ENCODE measurements around the gene NKX1-2.

Gene NKX1-2

GRCh38 chr10:124474514-124475070 lies 24.8 kb upstream of the NKX1-2 start:
- H3K79me2 ChIP-seq (ENCODE audit: control insufficient read depth, insufficient read depth, low read length, unreplicated experiment) = no peaks in the 10 kb centered on the region
- no peak overlapping the region for H3K4me3 ChIP-seq (ENCODE audit: low read depth, low read length)
- H2AFZ ChIP-seq (ENCODE audit: low read length, unreplicated experiment) = no peak overlapping the region
- H3K36me3 ChIP-seq (ENCODE audit: insufficient read depth, low read length) = no peaks in the 10 kb centered on the region
- no peaks in the 10 kb centered on the region for H3K4me1 ChIP-seq (ENCODE audit: control insufficient read depth, insufficient read depth, low read length, unreplicated experiment)
- no peaks in the 10 kb centered on the region for H3K27me3 ChIP-seq (ENCODE audit: insufficient read depth, low read length)
- H3K27ac ChIP-seq (ENCODE audit: low read depth, low read length) = no peak overlapping the region

- no peak overlapping the region for H2AFZ ChIP-seq (ENCODE audit: low read length, unreplicated experiment)
- no peaks in the 10 kb centered on the region for H3K36me3 ChIP-seq (ENCODE audit: insufficient read depth, low read length)
- no peaks in the 10 kb centered on the region for H3K27me3 ChIP-seq (ENCODE audit: insufficient read depth, low read length)
- no peak overlapping the region for H3K27ac ChIP-seq (ENCODE audit: low read depth, low read length)
- H3K4me1 ChIP-seq (ENCODE audit: control insufficient read depth, insufficient read depth, low read length, unreplicated experiment) = no peaks in the 10 kb centered on the region
- H3K4me3 ChIP-seq (ENCODE audit: low read depth, low read length) = no peak overlapping the region
- no peaks in the 10 kb centered on the region for H3K79me2 ChIP-seq (ENCODE audit: control insufficient read depth, insufficient read depth, low read length, unreplicated experiment)
Measured at GRCh38 chr10:124473070-124473469, 23.2 kb upstream of the NKX1-2 start.

GRCh38 chr10:124472071-124472470 lies 22.2 kb upstream of the NKX1-2 start:
- H3K27me3 ChIP-seq (ENCODE audit: insufficient read depth, low read length) = no peaks in the 10 kb centered on the region
- no peak overlapping the region for H3K27ac ChIP-seq (ENCODE audit: low read depth, low read length)
- H3K36me3 ChIP-seq (ENCODE audit: insufficient read depth, low read length) = no peaks in the 10 kb centered on the region
- no peak overlapping the region for H3K4me3 ChIP-seq (ENCODE audit: low read depth, low read length)
- H3K79me2 ChIP-seq (ENCODE audit: control insufficient read depth, insufficient read depth, low read length, unreplicated experiment) = no peaks in the 10 kb centered on the region
- no peak overlapping the region for H2AFZ ChIP-seq (ENCODE audit: low read length, unreplicated experiment)
- no peaks in the 10 kb centered on the region for H3K4me1 ChIP-seq (ENCODE audit: control insufficient read depth, insufficient read depth, low read length, unreplicated experiment)

- no peak overlapping the region for H3K4me3 ChIP-seq (ENCODE audit: low read depth, low read length)
- no peak overlapping the region for H3K27ac ChIP-seq (ENCODE audit: low read depth, low read length)
Measured at GRCh38 chr10:124470544-124471434, 21.0 kb upstream of the NKX1-2 start.

GRCh38 chr10:124469956-124470484 lies 20.2 kb upstream of the NKX1-2 start:
- H3K27ac ChIP-seq (ENCODE audit: low read depth, low read length) = no peak overlapping the region
- no peaks in the 10 kb centered on the region for H3K27me3 ChIP-seq (ENCODE audit: insufficient read depth, low read length)
- H2AFZ ChIP-seq (ENCODE audit: low read length, unreplicated experiment) = no peak overlapping the region
- no peaks in the 10 kb centered on the region for H3K79me2 ChIP-seq (ENCODE audit: control insufficient read depth, insufficient read depth, low read length, unreplicated experiment)
- no peaks in the 10 kb centered on the region for H3K4me1 ChIP-seq (ENCODE audit: control insufficient read depth, insufficient read depth, low read length, unreplicated experiment)
- H3K36me3 ChIP-seq (ENCODE audit: insufficient read depth, low read length) = no peaks in the 10 kb centered on the region
- no peak overlapping the region for H3K4me3 ChIP-seq (ENCODE audit: low read depth, low read length)

More at GRCh38 chr10:124470544-124471434, 21.0 kb upstream of the NKX1-2 start:
- Histone ChIP-seq H3K4me1 (ENCODE audit: control insufficient read depth, insufficient read depth, low read length, unreplicated experiment) (no peaks in the 10 kb centered on the region), H3K79me2 (ENCODE audit: control insufficient read depth, insufficient read depth, low read length, unreplicated experiment) (no peaks in the 10 kb centered on the region), H3K36me3 (ENCODE audit: insufficient read depth, low read length) (no peaks in the 10 kb centered on the region), H2AFZ (ENCODE audit: low read length, unreplicated experiment) (no peak overlapping the region), H3K27me3 (ENCODE audit: insufficient read depth, low read length) (no peaks in the 10 kb centered on the region)

- H3K4me3 ChIP-seq (ENCODE audit: low read depth, low read length) = no peak overlapping the region
- no peak overlapping the region for H3K27ac ChIP-seq (ENCODE audit: low read depth, low read length)
- H2AFZ ChIP-seq (ENCODE audit: low read length, unreplicated experiment) = no peak overlapping the region
- H3K36me3 ChIP-seq (ENCODE audit: insufficient read depth, low read length) = no peaks in the 10 kb centered on the region
- H3K79me2 ChIP-seq (ENCODE audit: control insufficient read depth, insufficient read depth, low read length, unreplicated experiment) = no peaks in the 10 kb centered on the region
- H3K27me3 ChIP-seq (ENCODE audit: insufficient read depth, low read length) = no peaks in the 10 kb centered on the region
- no peaks in the 10 kb centered on the region for H3K4me1 ChIP-seq (ENCODE audit: control insufficient read depth, insufficient read depth, low read length, unreplicated experiment)
Measured at GRCh38 chr10:124468624-124469023, 18.8 kb upstream of the NKX1-2 start.

- no peaks in the 10 kb centered on the region for H3K27me3 ChIP-seq (ENCODE audit: insufficient read depth, low read length)
- no peaks in the 10 kb centered on the region for H3K36me3 ChIP-seq (ENCODE audit: insufficient read depth, low read length)
- no peak overlapping the region for H3K4me3 ChIP-seq (ENCODE audit: low read depth, low read length)
- no peak overlapping the region for H3K27ac ChIP-seq (ENCODE audit: low read depth, low read length)
- no peaks in the 10 kb centered on the region for H3K4me1 ChIP-seq (ENCODE audit: control insufficient read depth, insufficient read depth, low read length, unreplicated experiment)
- no peak overlapping the region for H2AFZ ChIP-seq (ENCODE audit: low read length, unreplicated experiment)
- H3K79me2 ChIP-seq (ENCODE audit: control insufficient read depth, insufficient read depth, low read length, unreplicated experiment) = no peaks in the 10 kb centered on the region
Measured at GRCh38 chr10:124467165-124467564, 17.3 kb upstream of the NKX1-2 start.

GRCh38 chr10:124465777-124466488 lies 16.1 kb upstream of the NKX1-2 start:
- no peaks in the 10 kb centered on the region for H3K27me3 ChIP-seq (ENCODE audit: insufficient read depth, low read length)
- no peak overlapping the region for H2AFZ ChIP-seq (ENCODE audit: low read length, unreplicated experiment)
- H3K79me2 ChIP-seq (ENCODE audit: control insufficient read depth, insufficient read depth, low read length, unreplicated experiment) = no peaks in the 10 kb centered on the region
- H3K4me3 ChIP-seq (ENCODE audit: low read depth, low read length) = no peak overlapping the region
- H3K27ac ChIP-seq (ENCODE audit: low read depth, low read length) = no peak overlapping the region
- no peaks in the 10 kb centered on the region for H3K4me1 ChIP-seq (ENCODE audit: control insufficient read depth, insufficient read depth, low read length, unreplicated experiment)
- H3K36me3 ChIP-seq (ENCODE audit: insufficient read depth, low read length) = no peaks in the 10 kb centered on the region

- H3K36me3 ChIP-seq (ENCODE audit: insufficient read depth, low read length) = no peaks in the 10 kb centered on the region
- no peak overlapping the region for H2AFZ ChIP-seq (ENCODE audit: low read length, unreplicated experiment)
- no peak overlapping the region for H3K4me3 ChIP-seq (ENCODE audit: low read depth, low read length)
- no peaks in the 10 kb centered on the region for H3K79me2 ChIP-seq (ENCODE audit: control insufficient read depth, insufficient read depth, low read length, unreplicated experiment)
- no peaks in the 10 kb centered on the region for H3K4me1 ChIP-seq (ENCODE audit: control insufficient read depth, insufficient read depth, low read length, unreplicated experiment)
- H3K27ac ChIP-seq (ENCODE audit: low read depth, low read length) = no peak overlapping the region
- no peaks in the 10 kb centered on the region for H3K27me3 ChIP-seq (ENCODE audit: insufficient read depth, low read length)
Measured at GRCh38 chr10:124465003-124465776, 15.4 kb upstream of the NKX1-2 start.

Measured in ACC112 (cell line).